T-helper 2 cell treated with Interferon-gamma antibody and Interleukin-4, amounts not matched to agents 100 ng/mL and 5 ng/mL, for 36 hours (primary cell): ENCODE measurements around the gene MRPS11. TPM values are rescaled to one million over a fixed set of nuclear protein-coding genes. Genes with fewer than 3 reads are reported as not detected.
"Not testable (repeated sequence)": the region's sequence is repeated elsewhere in the genome, so short reads cannot be mapped to it uniquely, and the experiment has no call there.

ENCODE experiments used
- intact Hi-C: fragments of 100-400 bp; cut with micrococcal nuclease; formaldehyde crosslinking; loops from one replicate; pipeline ENCODE4 v1.15.1; 2023
- total RNA-seq: library from RNA; stranded (reverse); gene quantifications from 2 replicates; pipeline ENCODE4 v1.2.3, GENCODE V29; 2022

The MRPS11 gene
- total RNA-seq = 53.5 and 57.4 TPM in 2 replicates

GRCh38 chr15:88467073-88467934 lies at the start of gene MRPS11, which contains the start of gene MRPL46:
TSS of gene MRPS11 (plus strand) at chr15:88467708. CDS start at chr15:88467718, 10 bp downstream.
TSS of gene MRPL46 (minus strand) at chr15:88467388. CDS start at chr15:88467377, 11 bp downstream.
- intact Hi-C loops = loop anchor here (1.0 to 10.0 kb wide), 4 partner anchors 79 to 427 kb away; partner anchors contain the start of genes AEN, DET1 and HAPLN3

GRCh38 chr15:88419830-88420229 lies 47.7 kb upstream of the MRPS11 start:
- intact Hi-C loops = no loop called here

- intact Hi-C loops = no loop called here
Observed at GRCh38 chr15:88423331-88423730, 44.2 kb upstream of the MRPS11 start.

- intact Hi-C loops = no loop called here
Observed at GRCh38 chr15:88426304-88426703, 41.2 kb upstream of the MRPS11 start.

DNA sequence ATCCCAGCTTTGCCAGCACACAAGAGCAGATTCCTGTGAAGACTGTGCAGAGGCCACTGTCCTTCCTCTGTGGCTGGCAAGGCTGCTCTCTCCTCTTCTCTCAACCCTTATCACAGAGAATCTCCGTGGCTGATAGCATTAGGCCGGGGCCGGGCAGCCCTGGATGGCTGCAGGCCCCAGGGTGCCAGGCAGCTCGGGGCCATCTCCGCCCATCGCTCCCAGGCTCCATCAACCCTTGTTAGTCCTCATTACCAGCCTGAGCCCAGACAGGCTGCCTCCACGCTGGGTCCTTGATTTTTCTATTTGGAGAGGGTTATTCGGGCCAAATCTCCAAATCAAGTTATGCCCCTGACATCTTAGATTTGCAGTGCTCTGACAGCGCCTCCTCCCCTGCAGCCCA lies 39.5 kb upstream of the MRPS11 start:
- intact Hi-C loops = no loop called here

DNA sequence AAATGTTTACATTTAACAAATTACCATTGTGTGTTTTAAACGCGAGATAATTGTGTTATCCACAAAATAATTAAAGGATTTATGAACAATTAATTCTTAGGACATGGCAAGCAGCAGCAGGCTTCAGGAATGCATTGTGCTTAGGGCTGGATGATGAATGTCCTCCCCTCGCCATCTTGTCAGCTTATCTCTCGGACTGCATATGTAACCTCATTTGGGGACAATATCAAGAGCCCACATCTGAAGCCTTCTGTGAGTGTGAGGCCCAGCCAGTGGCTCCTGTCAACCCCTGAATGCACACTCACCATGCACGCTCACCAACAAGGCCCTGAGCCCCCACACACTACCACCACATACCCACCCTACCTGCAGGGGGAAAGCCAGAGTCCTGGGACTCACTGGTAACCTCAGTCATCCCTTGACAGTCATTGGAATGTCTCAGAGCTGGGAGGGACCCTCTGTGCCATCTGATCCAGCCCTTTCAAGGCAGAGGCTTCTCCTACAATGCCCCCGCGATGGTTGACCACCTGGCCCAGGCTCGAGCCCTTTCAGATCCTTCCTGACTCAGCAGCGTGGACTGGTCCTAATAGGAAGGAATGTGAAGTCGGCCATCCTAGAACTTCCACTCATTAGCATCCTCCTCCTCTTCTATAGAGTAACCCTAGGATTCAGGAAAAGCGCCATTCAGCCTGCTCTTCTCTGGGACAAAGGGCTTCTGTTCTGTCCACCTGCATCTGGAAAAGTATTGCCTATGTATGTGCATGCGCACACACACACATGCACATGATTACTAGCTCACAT lies 38.5 kb upstream of the MRPS11 start:
- intact Hi-C loops = no loop called here

- intact Hi-C loops = no loop called here
Observed at GRCh38 chr15:88430051-88430450, 37.5 kb upstream of the MRPS11 start.

- intact Hi-C loops = no loop called here
Observed at GRCh38 chr15:88431441-88431840, 36.1 kb upstream of the MRPS11 start.

- intact Hi-C loops = no loop called here
Observed at GRCh38 chr15:88433046-88433685, 34.3 kb upstream of the MRPS11 start.

DNA sequence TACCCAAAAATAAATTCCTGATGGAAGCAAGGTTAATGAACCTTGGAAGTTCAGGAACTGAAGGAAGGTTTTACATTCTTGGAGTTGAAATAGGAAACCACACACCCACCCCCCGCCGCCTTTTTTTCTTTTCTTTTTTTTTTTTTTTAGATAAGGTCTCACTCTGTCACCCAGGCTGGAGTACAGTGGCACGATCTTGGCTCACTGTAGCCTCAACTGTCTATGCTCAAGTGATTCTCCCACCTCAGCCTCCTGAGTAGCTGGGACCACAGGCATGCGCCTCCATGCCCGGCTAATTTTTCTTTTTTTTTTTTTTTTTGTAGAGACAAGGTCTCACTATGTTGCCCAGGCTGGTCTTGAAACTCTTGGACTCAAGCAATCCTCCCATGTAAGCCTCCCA lies 33.4 kb upstream of the MRPS11 start:
- intact Hi-C loops = not testable (repeated sequence)

- intact Hi-C loops = no loop called here
Observed at GRCh38 chr15:88438181-88438580, 29.3 kb upstream of the MRPS11 start.

- intact Hi-C loops = no loop called here
Observed at GRCh38 chr15:88440021-88440420, 27.5 kb upstream of the MRPS11 start.

GRCh38 chr15:88441076-88441730 lies 26.3 kb upstream of the MRPS11 start:
- intact Hi-C loops = no loop called here

DNA sequence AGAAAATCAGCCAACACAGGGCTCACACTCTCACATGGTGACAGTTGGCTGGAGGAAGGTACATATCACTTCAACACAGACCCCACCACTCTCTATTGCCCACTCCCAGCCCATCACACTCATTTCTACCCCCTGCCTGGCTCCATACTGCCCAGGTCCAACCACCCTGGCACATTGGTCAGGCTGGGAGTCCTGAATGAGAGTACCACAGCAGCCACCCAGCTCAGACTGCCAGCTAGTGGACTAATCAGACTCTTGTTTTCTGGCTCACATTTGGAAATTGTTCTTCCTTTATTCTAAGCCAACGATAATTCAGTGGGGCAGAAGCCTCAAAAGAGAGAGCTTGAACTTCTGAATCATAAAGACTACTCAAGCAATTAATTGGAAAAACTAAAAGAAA lies 20.3 kb upstream of the MRPS11 start:
- intact Hi-C loops = no loop called here

DNA sequence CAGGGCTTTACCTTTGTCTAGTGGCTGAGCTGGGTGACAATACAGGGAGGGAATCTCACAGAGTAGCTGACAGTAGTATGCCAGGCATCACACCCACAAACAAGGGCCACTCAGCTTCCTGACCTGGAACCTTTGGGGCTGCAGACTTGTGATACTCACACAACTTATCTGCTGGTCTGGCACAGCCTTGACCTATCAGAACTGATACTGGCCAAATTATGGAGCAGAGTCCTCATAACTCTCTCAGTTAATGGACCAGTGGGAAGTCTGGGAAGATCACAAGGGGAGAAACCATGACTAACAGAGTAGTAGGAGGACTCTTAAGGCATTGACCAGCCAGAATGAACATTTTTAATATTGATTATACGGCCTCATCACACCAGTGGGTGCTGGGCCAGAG lies 19.8 kb upstream of the MRPS11 start:
- intact Hi-C loops = no loop called here

GRCh38 chr15:88448991-88449461 lies 18.5 kb upstream of the MRPS11 start:
- intact Hi-C loops = no loop called here

DNA sequence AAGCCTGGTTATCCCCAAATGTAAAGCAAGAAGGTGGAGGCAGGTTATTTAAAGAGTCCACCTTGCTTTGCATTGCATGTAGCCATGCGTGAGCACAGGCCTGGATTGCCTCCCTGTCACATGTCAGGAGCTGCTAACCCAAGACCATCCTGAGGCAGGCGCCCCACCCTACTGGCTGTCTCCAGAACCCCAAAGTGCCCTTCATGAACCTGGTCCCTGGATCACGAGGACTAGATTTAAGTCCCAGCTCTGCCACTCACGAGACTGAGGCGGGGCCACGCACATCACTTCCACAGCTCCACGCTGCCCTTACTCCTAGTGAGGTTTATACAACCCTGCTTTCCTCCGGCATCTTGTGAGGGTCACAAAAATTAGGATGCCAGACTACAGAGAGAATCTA lies 17.9 kb upstream of the MRPS11 start:
- intact Hi-C loops = no loop called here

DNA sequence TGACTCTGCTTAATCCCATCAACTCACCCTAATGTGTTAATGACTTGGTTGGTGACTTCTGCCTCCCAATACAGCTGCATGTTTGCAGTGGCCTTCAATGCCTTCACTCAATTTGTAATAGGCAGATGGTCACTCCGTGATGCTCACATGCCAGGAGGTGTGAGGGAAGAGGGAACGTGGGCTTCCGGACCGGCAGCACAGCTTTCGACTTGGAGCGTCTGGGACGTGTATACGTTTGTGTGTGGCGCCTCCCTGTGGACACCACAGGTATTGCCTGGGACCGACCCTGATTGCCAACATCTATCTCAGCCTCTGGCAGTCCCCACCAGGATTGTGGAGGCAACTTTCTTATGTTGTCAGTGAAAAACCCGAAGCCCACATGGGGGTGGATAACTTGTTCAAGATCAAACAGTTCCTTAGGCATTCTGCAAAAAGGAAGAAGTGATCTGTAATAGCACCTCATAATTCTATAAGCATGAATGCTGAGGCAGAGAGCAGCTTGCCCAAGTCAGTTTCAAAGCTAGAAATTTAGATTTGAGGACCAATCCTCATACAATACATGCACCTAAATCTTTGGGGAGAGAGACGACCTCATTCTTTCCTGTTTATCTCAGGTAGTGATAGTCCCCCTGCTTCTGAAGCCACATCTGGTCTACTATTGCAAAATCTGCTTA lies 17.2 kb upstream of the MRPS11 start:
- intact Hi-C loops = loop anchor here (1.0 kb wide), 1 partner anchor 206 kb away; no protein-coding TSS in a partner anchor

DNA sequence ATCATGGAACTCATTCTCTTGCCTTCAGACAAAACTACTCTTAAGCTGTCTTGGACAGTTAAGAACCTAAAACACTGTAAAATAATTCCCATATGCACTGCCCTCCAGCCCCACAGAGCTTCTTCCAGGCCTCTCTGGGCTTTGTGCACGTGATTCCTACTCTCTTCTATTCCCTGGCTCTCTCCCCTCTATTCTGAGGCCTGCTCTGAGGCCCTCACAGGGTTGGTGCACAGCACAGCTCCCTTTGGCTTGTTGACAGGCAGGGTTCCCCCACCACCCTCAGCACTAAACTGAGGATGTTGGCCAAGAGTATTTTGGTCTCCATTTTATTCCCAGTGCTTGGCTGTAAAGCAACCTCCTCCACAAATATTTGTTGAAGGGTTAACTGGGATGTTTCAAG lies 13.9 kb upstream of the MRPS11 start:
- intact Hi-C loops = no loop called here

DNA sequence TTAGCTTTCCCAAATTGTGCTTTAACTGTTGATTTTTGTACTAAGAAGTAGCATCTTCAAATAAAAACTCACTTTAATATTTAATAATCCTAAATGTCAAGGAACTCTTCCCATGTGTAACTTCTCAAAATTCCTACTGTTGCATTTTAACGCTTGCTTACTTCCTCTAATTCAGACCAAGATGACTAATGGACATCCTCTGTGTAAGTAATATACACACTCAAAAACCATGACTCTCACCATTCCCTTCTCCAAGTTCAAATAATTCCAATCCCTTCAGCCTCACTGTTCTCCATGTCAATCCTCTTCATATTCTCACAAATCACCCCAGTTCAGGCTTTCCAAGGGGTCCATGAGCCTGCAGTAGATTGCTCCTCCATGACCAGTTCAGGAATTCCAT lies 13.3 kb upstream of the MRPS11 start:
- intact Hi-C loops = no loop called here
